Measurements from ENCODE around the gene KRTAP11-1. TPM values are rescaled to one million over a fixed set of nuclear protein-coding genes. Genes with fewer than 3 reads are reported as not detected.

The KRTAP11-1 gene, protein sequence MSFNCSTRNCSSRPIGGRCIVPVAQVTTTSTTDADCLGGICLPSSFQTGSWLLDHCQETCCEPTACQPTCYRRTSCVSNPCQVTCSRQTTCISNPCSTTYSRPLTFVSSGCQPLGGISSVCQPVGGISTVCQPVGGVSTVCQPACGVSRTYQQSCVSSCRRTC
- total RNA-seq: not detected

DNA sequence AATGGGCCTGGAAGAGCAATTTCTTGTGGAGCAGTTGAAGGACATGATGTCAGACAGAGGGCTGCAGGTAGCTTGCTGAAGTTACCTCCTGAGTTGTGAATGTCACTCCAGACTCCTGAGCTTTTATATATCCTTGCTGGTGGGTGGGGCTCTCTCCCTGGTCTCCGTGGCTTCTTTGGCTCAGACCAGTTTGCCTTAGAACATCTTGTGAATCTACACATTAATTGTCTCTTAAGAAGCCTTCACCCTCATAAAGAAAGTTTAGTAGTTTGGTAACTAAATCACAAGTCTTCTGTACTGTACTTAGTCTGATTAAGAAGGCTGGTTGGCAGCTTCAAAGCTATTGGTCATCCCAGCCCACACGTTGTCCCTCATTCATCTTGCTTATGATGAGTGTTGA lies at the start of gene KRTAP11-1:
KRTAP11-1 (minus strand) TSS at position 101 of the 400 bp plus-strand sequence; CDS start at position 45, 56 bp downstream.
- ATAC-seq (no peak), DNase-seq (ENCODE audit: low spot score) (no peak)
- intact Hi-C loops (cut with DNase I): no loop called here

DNA sequence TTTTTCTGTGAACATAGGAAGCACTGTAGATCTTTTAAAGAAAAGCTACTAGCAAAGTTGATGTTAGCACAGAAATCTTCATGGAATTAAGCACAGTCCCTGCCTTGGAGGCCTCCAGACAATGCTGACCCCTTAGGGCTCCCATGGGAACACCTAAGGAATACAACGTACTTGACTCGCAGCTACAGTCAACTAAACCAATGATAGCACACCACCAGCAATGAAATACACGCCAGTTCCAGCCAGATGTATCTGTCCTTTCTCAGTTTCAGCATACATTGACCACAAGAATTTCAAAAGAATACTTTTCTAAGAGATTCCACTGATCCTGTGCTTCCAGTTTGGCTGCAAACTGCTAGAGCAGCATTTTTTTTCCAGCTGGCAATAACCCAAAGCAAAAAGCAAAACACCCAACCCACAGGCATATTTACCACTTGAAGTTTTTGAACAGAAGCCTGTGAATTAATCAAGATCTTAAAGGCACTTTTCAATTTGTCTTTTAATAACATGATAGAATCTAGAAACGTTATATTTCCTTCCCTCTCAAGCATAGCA lies 42.8 kb upstream of the KRTAP11-1 start:
- no peak for DNase-seq (ENCODE audit: low spot score)
- intact Hi-C loops (cut with DNase I): no loop called here
- no peak for ATAC-seq

DNA sequence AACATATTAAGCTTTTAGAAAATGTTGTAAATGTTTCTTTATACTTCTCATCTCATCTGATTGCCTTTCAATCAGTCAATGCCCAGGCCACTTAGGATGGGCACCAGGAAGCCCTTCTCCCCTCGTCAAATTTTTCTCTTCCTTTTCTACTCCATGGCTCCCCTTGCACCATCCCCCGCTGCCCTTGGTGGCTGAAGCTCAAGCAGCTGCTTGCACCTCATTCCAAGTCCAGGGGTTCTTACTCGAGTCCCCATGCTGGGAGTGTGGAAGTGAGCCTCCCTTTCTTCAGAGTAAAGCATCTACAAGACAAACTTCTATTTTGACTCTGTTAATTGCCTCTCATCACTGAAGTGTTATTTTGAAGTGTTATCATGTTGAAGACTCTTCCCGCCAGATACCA lies 39.7 kb upstream of the KRTAP11-1 start:
- intact Hi-C loops (cut with DNase I): no loop called here
- no peak for DNase-seq (ENCODE audit: low spot score)
- no peak for ATAC-seq

- intact Hi-C loops (cut with DNase I): no loop called here
- ATAC-seq (no peak), DNase-seq (ENCODE audit: low spot score) (no peak)
Measured at GRCh38 chr21:30917557-30917956, 36.2 kb upstream of the KRTAP11-1 start.

DNA sequence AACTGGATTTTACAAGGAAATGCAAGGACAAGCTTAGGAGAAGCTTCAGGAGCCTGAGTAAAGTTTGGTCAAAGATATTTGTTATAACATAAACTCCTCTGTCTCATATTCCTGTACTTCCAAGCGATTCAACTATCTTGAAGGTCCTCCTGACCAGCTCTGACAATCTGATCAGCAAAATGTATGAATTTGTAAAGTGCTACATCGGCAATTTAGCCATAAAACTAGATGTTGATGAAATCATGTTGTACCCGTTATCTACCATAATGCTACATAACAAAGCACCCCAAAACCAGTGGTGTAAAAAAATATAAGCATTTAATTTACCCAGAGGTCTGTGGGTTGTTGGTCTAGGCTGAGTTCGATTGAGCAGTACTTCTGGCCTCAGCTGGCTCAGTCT lies 19.5 kb upstream of the KRTAP11-1 start:
- intact Hi-C loops (cut with DNase I): no loop called here
- no peak for DNase-seq (ENCODE audit: low spot score)
- no peak for ATAC-seq

GRCh38 chr21:30882866-30883597 lies 1.7 kb upstream of the KRTAP11-1 start:
- no peak for ATAC-seq
- intact Hi-C loops (cut with DNase I): no loop called here

DNA sequence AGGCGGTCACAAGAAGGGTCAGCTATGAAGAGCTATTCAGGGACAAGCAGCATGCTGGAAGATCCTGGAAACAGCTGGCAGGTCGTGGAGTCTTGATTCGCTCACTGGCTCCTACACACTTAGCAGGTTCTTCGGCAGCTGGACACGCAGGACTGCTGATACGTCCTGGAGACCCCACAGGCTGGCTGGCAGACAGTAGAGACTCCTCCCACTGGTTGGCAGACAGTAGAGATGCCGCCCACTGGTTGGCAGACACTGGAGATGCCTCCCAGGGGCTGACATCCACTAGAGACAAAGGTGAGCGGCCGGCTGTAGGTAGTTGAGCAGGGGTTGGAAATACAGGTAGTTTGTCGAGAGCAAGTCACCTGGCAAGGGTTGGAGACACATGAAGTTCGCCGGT lies 466 bp downstream of the KRTAP11-1 start:
- ATAC-seq (no peak), DNase-seq (ENCODE audit: low spot score) (no peak)
- intact Hi-C loops (cut with DNase I): no loop called here

More at GRCh38 chr21:30882866-30883597, 1.7 kb upstream of the KRTAP11-1 start:
- DNase-seq (ENCODE audit: low spot score): no peak

- ATAC-seq (no peak), DNase-seq (ENCODE audit: low spot score) (no peak)
- intact Hi-C loops (cut with DNase I): no loop called here
Measured at GRCh38 chr21:30874526-30874925, 6.9 kb downstream of the KRTAP11-1 start.

DNA sequence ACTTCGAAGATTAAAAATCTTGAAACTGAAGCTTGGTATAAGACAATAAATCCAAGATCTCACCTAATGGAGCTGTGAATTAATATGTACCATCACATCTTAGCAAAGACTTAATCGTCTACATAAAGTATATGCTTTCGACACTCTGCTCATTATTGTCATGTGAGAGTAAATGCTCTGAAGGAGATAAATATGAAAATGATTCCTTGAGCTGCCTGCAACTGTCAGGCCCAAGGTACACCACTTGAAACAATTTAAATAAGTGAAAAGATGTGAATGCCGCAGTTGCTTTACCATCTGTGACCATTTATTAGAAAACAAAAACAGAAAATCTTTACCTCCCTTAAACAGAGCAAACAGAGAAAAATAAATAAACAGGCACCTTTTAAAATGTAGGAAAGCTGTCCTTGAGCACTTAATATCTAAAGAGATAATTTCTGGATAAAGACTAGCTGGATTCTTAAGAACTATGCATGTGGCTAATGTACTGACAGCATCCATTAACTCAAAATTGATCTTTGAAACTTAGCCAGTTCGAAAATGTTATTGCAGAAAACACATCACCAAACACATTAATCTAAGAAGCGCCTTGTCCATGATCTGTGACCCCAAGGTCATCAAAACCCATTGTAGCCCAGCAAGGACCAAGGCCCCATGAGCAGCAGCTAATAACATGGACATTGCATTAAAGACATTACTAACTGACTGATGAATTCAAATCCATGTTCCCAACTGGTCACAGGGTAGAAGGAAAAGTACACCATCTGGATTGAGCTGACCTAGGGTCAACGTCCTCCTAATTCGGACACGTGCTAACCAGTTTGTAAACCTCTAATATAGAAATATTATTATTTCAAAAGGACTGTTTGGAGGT lies 33.5 kb downstream of the KRTAP11-1 start:
- no peak for ATAC-seq
- intact Hi-C loops (cut with DNase I): no loop called here
- no peak for DNase-seq (ENCODE audit: low spot score)

GRCh38 chr21:30842990-30843389 lies 38.4 kb downstream of the KRTAP11-1 start:
- DNase-seq (ENCODE audit: low spot score) (no peak), ATAC-seq (no peak)
- intact Hi-C loops (cut with DNase I): no loop called here

DNA sequence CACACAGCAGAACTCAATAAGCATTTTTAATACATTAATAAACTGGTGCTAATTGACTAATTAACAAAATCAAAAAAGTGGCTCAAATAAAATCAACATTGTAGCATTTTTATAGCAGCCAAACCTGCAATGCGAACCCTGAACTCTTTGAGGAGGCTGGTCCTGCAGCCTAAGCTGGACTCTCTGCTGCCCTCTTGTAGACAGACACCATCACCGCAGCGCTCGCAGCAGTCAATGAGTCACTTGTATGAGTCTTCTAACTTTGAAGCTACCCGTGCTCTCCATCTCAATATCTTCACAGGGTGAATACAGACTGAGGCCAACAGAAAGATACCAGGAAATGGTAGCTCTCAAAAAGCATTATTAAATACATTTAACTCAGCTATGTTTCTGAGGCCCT lies 42.1 kb downstream of the KRTAP11-1 start:
- DNase-seq (ENCODE audit: low spot score) (no peak), ATAC-seq (no peak)
- intact Hi-C loops (cut with DNase I): no loop called here

DNA sequence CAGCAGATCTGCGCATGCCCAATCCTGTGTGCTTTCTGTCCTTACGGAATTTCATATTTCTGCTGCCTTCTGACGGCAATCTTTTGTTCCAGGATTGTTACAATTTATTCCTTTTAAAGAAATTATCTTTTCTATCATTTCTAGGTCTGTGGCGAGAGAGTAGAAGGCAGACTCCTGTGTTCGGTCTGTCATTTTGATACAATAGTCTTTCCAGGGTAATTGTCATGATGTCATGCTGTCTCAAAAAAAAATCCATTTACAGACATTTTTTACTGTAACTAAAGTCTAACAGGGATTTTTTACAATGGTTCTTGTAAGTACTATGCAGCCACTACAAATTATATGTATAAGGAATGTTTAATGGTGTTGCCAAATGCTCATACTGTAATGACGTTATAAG lies 42.8 kb downstream of the KRTAP11-1 start:
- intact Hi-C loops (cut with DNase I): no loop called here
- DNase-seq (ENCODE audit: low spot score) (no peak), ATAC-seq (no peak)

- DNase-seq (ENCODE audit: low spot score): no peak
- intact Hi-C loops (cut with DNase I): no loop called here
- no peak for ATAC-seq
Measured at GRCh38 chr21:30831194-30831765, 50.1 kb downstream of the KRTAP11-1 start.

Other genes with a start within 250 kb of the KRTAP11-1 start
- not detected for gene KRTAP20-2, start 246.4 kb downstream of the KRTAP11-1 start, total RNA-seq
- not detected for gene KRTAP20-3, start 238.7 kb downstream of the KRTAP11-1 start, total RNA-seq
- not detected for gene KRTAP21-3, start 162.8 kb downstream of the KRTAP11-1 start, total RNA-seq
- gene KRTAP21-2, start 134.3 kb downstream of the KRTAP11-1 start, total RNA-seq: not detected
- gene KRTAP21-1, start 126.2 kb downstream of the KRTAP11-1 start, total RNA-seq: not detected
- gene KRTAP8-1, start 68.3 kb downstream of the KRTAP11-1 start, total RNA-seq: not detected
- gene KRTAP7-1, start 51.8 kb downstream of the KRTAP11-1 start, total RNA-seq: not detected
- not detected for gene KRTAP19-8, start 156.9 kb upstream of the KRTAP11-1 start, total RNA-seq

Measured in sciatic nerve (tissue), 2 donors.